GM23248 (cell line): ENCODE measurements around the gene LTN1.

Experiments used
- EZH2 ChIP-seq: fragments of 200-600 bp; sonication (generic); IDR thresholded peaks from 2 replicates; pipeline ENCODE4 v1.6.1; 2018; ENCODE audit warnings: antibody characterized with exemption, mild to moderate bottlenecking; ENCODE audit not compliant: insufficient read depth, poor library complexity, severe bottlenecking
- EZH2phosphoT487 ChIP-seq: fragments of 200-600 bp; sonication (generic); IDR thresholded peaks from 2 replicates; pipeline ENCODE4 v1.6.1; 2018; ENCODE audit warnings: antibody characterized with exemption, moderate library complexity, mild to moderate bottlenecking, low read depth; ENCODE audit not compliant: insufficient read depth

DNA sequence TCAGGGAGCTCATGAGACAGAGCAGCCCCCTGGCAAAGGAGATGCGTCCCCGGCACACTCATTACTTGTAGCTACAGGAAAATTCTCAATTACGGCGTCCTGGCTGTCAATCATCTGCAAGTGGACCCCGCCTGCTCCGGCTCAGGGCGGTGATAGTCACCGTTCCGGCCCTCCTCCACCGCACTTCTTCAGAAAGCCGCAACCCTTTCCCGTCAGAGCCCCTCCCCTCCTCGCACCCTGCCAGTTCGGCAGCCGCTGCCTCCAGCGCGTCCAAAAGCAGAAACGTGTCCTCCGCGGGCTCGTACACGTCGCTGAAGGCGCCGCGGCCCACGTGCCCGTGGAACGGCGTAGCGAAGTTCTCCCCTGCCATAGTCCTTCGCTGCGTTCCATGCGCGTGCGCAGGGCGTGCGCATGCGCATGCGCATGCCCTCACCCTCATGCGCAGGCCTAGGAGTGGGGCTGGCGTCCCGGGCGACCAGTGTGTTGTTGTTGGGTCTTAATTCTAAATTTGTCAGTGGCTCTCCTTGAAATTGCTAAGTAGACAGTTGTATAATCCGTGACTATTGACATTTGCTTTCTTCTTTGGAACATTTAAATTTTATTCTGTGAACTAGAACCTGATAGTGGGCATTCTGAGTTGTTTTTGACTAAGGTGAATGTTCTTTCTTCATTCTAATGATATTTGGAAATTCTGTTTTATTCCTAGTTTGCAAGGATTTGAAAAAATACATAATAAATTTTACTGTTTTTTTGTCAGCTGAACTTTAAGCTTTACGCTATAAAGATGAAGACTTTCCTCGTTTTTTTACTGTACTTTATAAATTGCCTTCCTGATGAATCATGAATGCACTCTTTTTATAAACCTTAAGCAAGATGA lies 107.5 kb downstream of the LTN1 start:
- TF ChIP-seq EZH2phosphoT487 (no peak), EZH2 (no peak)
